Astrocyte (in vitro differentiated cells and primary cell): ENCODE data around the gene IER5L. TPM values are rescaled to one million over a fixed set of nuclear protein-coding genes. Genes with fewer than 3 reads are reported as not detected.

Experiments used
- DNase-seq: peaks from one replicate; pipeline ENCODE4 v3.0.0-alpha.2; 2010; ENCODE audit warnings: low read depth
- FAIRE-seq: peaks from 2 replicates; lab custom pipeline; 2011; peaks lifted over from hg19 to GRCh38; lab: Jason Lieb, UNC
- H2AFZ ChIP-seq: 2 replicates; pipeline ENCODE4 v1.6.0; 2012; ENCODE audit warnings: low read depth, low read length, inconsistent platforms
- H3K27ac ChIP-seq: 2 replicates; pipeline ENCODE4 v1.5.1; 2011; ENCODE audit warnings: low read depth, low read length, inconsistent platforms
- H3K27me3 ChIP-seq: 2 replicates; pipeline ENCODE4 v1.6.0; 2011; ENCODE audit warnings: low read length, inconsistent platforms; ENCODE audit not compliant: insufficient read depth
- H3K36me3 ChIP-seq: 2 replicates; pipeline ENCODE4 v1.5.1; 2011; ENCODE audit warnings: low read length, inconsistent platforms; ENCODE audit not compliant: insufficient read depth
- H3K4me1 ChIP-seq: 2 replicates; pipeline ENCODE4 v1.5.1; 2011; ENCODE audit warnings: low read length, inconsistent platforms; ENCODE audit not compliant: insufficient read depth
- H3K4me2 ChIP-seq: 2 replicates; pipeline ENCODE4 v1.6.0; 2012; ENCODE audit warnings: low read length, inconsistent platforms
- H3K4me3 ChIP-seq: 2 replicates; pipeline ENCODE4 v1.5.1; 2011; ENCODE audit warnings: low read depth, mild to moderate bottlenecking, low read length, inconsistent platforms; ENCODE audit not compliant: insufficient read depth
- H3K79me2 ChIP-seq: 2 replicates; pipeline ENCODE4 v1.6.0; 2012; ENCODE audit warnings: mild to moderate bottlenecking, low read length, inconsistent platforms; ENCODE audit not compliant: insufficient read depth
- H3K9ac ChIP-seq: 2 replicates; pipeline ENCODE4 v1.6.0; 2012; ENCODE audit warnings: mild to moderate bottlenecking, low read length, inconsistent platforms
- H3K9me3 ChIP-seq: 2 replicates; pipeline ENCODE4 v1.5.1; 2012; ENCODE audit warnings: low read depth, mild to moderate bottlenecking, low read length, inconsistent platforms; ENCODE audit not compliant: insufficient read depth
- H4K20me1 ChIP-seq: 2 replicates; pipeline ENCODE4 v1.6.0; 2012; ENCODE audit warnings: low read length, inconsistent platforms; ENCODE audit not compliant: insufficient read depth
- H3K27ac Mint-ChIP-seq: one replicate; pipeline ENCODE4 v1.8.0; 2021; ENCODE audit warnings: mild to moderate bottlenecking, mixed read lengths; ENCODE audit not compliant: unreplicated experiment
- H3K27me3 Mint-ChIP-seq: one replicate; pipeline ENCODE4 v1.8.0; 2021; ENCODE audit warnings: low read depth, mixed read lengths; ENCODE audit not compliant: unreplicated experiment
- H3K36me3 Mint-ChIP-seq: one replicate; pipeline ENCODE4 v1.8.0; 2021; ENCODE audit warnings: low read depth, mixed read lengths; ENCODE audit not compliant: unreplicated experiment
- H3K4me1 Mint-ChIP-seq: one replicate; pipeline ENCODE4 v1.8.0; 2021; ENCODE audit warnings: low read depth, mixed read lengths; ENCODE audit not compliant: unreplicated experiment
- H3K4me3 Mint-ChIP-seq: one replicate; pipeline ENCODE4 v1.8.0; 2021; ENCODE audit warnings: mild to moderate bottlenecking, moderate library complexity, mixed read lengths; ENCODE audit not compliant: unreplicated experiment
- H3K9me3 Mint-ChIP-seq: one replicate; pipeline ENCODE4 v1.8.0; 2021; ENCODE audit warnings: mild to moderate bottlenecking, mixed read lengths; ENCODE audit not compliant: unreplicated experiment
- EZH2 ChIP-seq: IDR thresholded peaks from 2 replicates; pipeline ENCODE4 v1.6.1; 2012; ENCODE audit warnings: mild to moderate bottlenecking, low read length, inconsistent platforms; ENCODE audit not compliant: insufficient read depth
- total RNA-seq: library from RNA; stranded (reverse); gene quantifications from 2 replicates; pipeline ENCODE4 v1.2.1, GENCODE V29; 2021
- TF ChIP-seq, protein P1 (sequence below): IDR thresholded peaks from 2 replicates; pipeline ENCODE4 v1.5.1; 2011; ENCODE audit warnings: low read depth, mild to moderate bottlenecking, inconsistent platforms, low read length, moderate library complexity; ENCODE audit not compliant: insufficient read depth

Gene IER5L
- total RNA-seq, 1 donor from 2014 or later, result 47.0 TPM

DNA sequence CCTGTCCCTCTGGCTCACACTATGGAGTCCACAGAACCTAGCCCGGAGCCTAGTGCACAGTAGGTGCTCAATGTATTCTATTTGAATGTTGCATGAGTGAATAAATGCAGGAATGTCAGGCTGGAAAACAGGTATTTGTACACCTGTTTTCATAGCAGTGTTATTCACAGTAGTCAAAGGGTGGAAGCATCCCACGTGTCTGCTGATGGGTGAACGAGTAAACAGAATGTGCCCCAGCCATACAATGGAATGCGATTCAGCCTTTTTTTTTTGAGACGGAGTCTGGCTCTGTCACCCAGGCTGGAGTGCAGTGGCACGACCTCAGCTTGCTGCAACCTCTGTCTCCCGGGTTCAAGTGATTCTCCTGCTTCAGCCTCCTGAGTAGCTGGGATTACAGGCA lies 31.5 kb upstream of the IER5L start:
- Mint-ChIP-seq H3K4me1 (no peaks in the 10 kb centered on the region), H3K9me3 (no peaks in the 10 kb centered on the region), H3K27me3 (peaks cover 12% of the 10 kb centered on the region), H3K27ac (no peak overlapping the region), H3K36me3 (no peaks in the 10 kb centered on the region), H3K4me3 (no peak overlapping the region)
- Histone ChIP-seq H2AFZ (no peak overlapping the region), H3K27ac (no peak overlapping the region), H4K20me1 (no peaks in the 10 kb centered on the region), H3K36me3 (no peaks in the 10 kb centered on the region), H3K9ac (no peak overlapping the region), H3K4me2 (no peak overlapping the region), H3K79me2 (no peaks in the 10 kb centered on the region), H3K4me1 (no peaks in the 10 kb centered on the region), H3K9me3 (no peaks in the 10 kb centered on the region), H3K27me3 (no peaks in the 10 kb centered on the region), H3K4me3 (no peak overlapping the region)
- FAIRE-seq (no peak), DNase-seq (no peak)
- TF ChIP-seq, protein P1, sequence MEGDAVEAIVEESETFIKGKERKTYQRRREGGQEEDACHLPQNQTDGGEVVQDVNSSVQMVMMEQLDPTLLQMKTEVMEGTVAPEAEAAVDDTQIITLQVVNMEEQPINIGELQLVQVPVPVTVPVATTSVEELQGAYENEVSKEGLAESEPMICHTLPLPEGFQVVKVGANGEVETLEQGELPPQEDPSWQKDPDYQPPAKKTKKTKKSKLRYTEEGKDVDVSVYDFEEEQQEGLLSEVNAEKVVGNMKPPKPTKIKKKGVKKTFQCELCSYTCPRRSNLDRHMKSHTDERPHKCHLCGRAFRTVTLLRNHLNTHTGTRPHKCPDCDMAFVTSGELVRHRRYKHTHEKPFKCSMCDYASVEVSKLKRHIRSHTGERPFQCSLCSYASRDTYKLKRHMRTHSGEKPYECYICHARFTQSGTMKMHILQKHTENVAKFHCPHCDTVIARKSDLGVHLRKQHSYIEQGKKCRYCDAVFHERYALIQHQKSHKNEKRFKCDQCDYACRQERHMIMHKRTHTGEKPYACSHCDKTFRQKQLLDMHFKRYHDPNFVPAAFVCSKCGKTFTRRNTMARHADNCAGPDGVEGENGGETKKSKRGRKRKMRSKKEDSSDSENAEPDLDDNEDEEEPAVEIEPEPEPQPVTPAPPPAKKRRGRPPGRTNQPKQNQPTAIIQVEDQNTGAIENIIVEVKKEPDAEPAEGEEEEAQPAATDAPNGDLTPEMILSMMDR, result no peak
- no peak for TF ChIP-seq EZH2

GRCh38 chr9:129209109-129209508 lies 31.0 kb upstream of the IER5L start:
- no peak overlapping the region for H3K9ac ChIP-seq
- H3K27ac ChIP-seq, result no peak overlapping the region
- H3K36me3 ChIP-seq, result no peaks in the 10 kb centered on the region
- FAIRE-seq, result no peak
- no peaks in the 10 kb centered on the region for H3K27me3 ChIP-seq
- H3K4me3 ChIP-seq, result no peak overlapping the region
- H2AFZ ChIP-seq, result no peak overlapping the region
- H3K79me2 ChIP-seq, result no peaks in the 10 kb centered on the region
- DNase-seq, result no peak
- H3K4me2 ChIP-seq, result no peak overlapping the region
- no peaks in the 10 kb centered on the region for H3K36me3 Mint-ChIP-seq
- TF ChIP-seq EZH2, result no peak
- TF ChIP-seq, protein P1, result no peak
- H3K27me3 Mint-ChIP-seq, result peaks cover 13% of the 10 kb centered on the region
- no peaks in the 10 kb centered on the region for H3K4me1 Mint-ChIP-seq
- H3K27ac Mint-ChIP-seq, result no peak overlapping the region
- H3K9me3 Mint-ChIP-seq, result no peaks in the 10 kb centered on the region
- H3K9me3 ChIP-seq, result no peaks in the 10 kb centered on the region
- H3K4me3 Mint-ChIP-seq, result no peak overlapping the region
- H3K4me1 ChIP-seq, result no peaks in the 10 kb centered on the region
- H4K20me1 ChIP-seq, result no peaks in the 10 kb centered on the region

GRCh38 chr9:129208207-129209032 lies 30.4 kb upstream of the IER5L start:
- Mint-ChIP-seq H3K36me3 (no peaks in the 10 kb centered on the region), H3K9me3 (no peaks in the 10 kb centered on the region), H3K4me3 (no peak overlapping the region), H3K27me3 (peaks cover 15% of the 10 kb centered on the region), H3K27ac (no peak overlapping the region), H3K4me1 (no peaks in the 10 kb centered on the region)
- Histone ChIP-seq H3K4me1 (no peaks in the 10 kb centered on the region), H3K4me3 (no peak overlapping the region), H2AFZ (no peak overlapping the region), H3K79me2 (no peaks in the 10 kb centered on the region), H3K9me3 (no peaks in the 10 kb centered on the region), H3K27ac (no peak overlapping the region), H3K4me2 (no peak overlapping the region), H4K20me1 (no peaks in the 10 kb centered on the region), H3K36me3 (no peaks in the 10 kb centered on the region), H3K9ac (no peak overlapping the region), H3K27me3 (no peaks in the 10 kb centered on the region)
- FAIRE-seq, result no peak
- no peak for TF ChIP-seq EZH2
- TF ChIP-seq, protein P1, result no peak
- no peak for DNase-seq
